ENCODE measurements around the gene SNRNP25. TPM values are rescaled to one million over a fixed set of nuclear protein-coding genes. Genes with fewer than 3 reads are reported as not detected.

The SNRNP25 gene
- polyA plus RNA-seq, 10 donors: 20.6 to 31.2 (median 27.0) TPM

GRCh38 chr16:61879-62281 lies 8.3 kb downstream of the SNRNP25 start:
- DNase-seq: no peak

GRCh38 chr16:62283-62967 lies 8.8 kb downstream of the SNRNP25 start:
- DNase-seq: no peak

- DNase-seq: no peak
Observed at GRCh38 chr16:62968-63391, 9.4 kb downstream of the SNRNP25 start.

GRCh38 chr16:63466-63865 lies 9.8 kb downstream of the SNRNP25 start:
- DNase-seq: no peak

- peak in 1 of 3 donors; percentile 4 for DNase-seq
Observed at GRCh38 chr16:63998-64913, 10.6 kb downstream of the SNRNP25 start.

GRCh38 chr16:64914-65255 lies 11.3 kb downstream of the SNRNP25 start:
- DNase-seq: peak in 1 of 3 donors; percentile 8

GRCh38 chr16:65745-66144 lies 12.1 kb downstream of the SNRNP25 start:
- peak; percentile 48 to 85 (median 73) for DNase-seq

- no peak for DNase-seq
Observed at GRCh38 chr16:66309-67182, 12.9 kb downstream of the SNRNP25 start.

- DNase-seq: peak in 1 of 3 donors; percentile 51
Observed at GRCh38 chr16:67183-67791, 13.7 kb downstream of the SNRNP25 start.

- peak in 1 of 3 donors; percentile 41 for DNase-seq
Observed at GRCh38 chr16:67884-68789, 14.5 kb downstream of the SNRNP25 start.

GRCh38 chr16:69181-69580 lies 15.6 kb downstream of the SNRNP25 start:
- DNase-seq: no peak

- no peak for DNase-seq
Observed at GRCh38 chr16:71210-71539, 17.5 kb downstream of the SNRNP25 start.

GRCh38 chr16:71540-72401 lies 18.1 kb downstream of the SNRNP25 start:
- peak in 2 of 3 donors; percentile 80 to 92 for DNase-seq

GRCh38 chr16:72561-73548 lies 19.2 kb downstream of the SNRNP25 start, which contains the start of gene RHBDF1:
TSS of gene RHBDF1 (minus strand) at chr16:72631. CDS start at chr16:65015, 7,616 bp downstream.
- DNase-seq: peak in 2 of 3 donors; percentile 72 to 79

- no peak for DNase-seq
Observed at GRCh38 chr16:74051-74746, 20.6 kb downstream of the SNRNP25 start.

- DNase-seq: peak in 1 of 3 donors; percentile 65
Observed at GRCh38 chr16:74747-75334, 21.2 kb downstream of the SNRNP25 start.
